GM21526 (cell line): ENCODE measurements around the gene LRRC37A3.
"Not testable (repeated sequence)": the region's sequence is repeated elsewhere in the genome, so short reads cannot be mapped to it uniquely, and the experiment has no call there.

Experiments
- ATAC-seq: cut with Tn5 transposase; IDR thresholded peaks from one replicate; pipeline ENCODE4 v1.9.1; 2021; ENCODE audit warnings: moderate library complexity; ENCODE audit not compliant: unreplicated experiment, low FRiP score

The LRRC37A3 gene

GRCh38 chr17:64927444-64927843 lies 8.2 kb upstream of the LRRC37A3 start:
- ATAC-seq, result not testable (repeated sequence)

GRCh38 chr17:64926430-64926829 lies 7.2 kb upstream of the LRRC37A3 start:
- not testable (repeated sequence) for ATAC-seq

GRCh38 chr17:64925244-64925643 lies 6.0 kb upstream of the LRRC37A3 start:
- ATAC-seq, result not testable (repeated sequence)

GRCh38 chr17:64923051-64923568 lies 3.8 kb upstream of the LRRC37A3 start:
- ATAC-seq, result not testable (repeated sequence)

DNA sequence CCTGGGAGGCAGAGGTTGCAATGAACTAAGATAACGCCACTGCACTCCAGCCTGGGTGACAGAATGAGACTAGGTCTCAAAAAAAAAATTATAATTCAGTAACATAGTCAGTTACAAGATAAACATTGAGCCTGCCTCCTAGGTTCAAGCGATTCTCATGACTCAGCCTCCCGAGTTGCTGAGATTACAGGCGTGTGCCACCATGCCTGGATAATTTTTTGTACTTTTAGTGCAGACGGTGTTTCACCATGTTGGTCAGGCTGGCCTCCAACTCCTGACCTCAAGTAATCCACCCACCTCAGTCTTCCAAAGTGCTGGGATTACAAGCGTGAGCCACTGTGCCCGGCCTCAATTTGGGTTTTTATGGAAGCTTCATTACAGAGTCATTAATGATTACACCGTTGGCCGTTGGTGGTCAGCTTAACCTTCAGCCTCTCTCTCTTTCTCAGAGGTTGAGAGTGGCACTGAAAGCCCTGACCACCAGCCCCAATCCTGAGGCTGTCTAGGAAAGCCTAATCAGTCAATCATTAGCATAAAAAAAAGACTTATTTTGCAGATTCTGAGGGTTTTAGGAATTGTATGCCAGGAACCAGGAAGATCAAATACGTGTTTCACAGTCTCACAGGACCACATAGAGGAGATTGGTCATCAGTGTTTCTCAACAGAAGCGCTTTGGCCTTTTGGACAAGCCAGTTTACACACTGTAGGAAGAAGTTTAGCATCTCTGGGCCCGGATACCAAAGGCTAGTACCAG lies 1.3 kb upstream of the LRRC37A3 start:
- ATAC-seq, result no peak

DNA sequence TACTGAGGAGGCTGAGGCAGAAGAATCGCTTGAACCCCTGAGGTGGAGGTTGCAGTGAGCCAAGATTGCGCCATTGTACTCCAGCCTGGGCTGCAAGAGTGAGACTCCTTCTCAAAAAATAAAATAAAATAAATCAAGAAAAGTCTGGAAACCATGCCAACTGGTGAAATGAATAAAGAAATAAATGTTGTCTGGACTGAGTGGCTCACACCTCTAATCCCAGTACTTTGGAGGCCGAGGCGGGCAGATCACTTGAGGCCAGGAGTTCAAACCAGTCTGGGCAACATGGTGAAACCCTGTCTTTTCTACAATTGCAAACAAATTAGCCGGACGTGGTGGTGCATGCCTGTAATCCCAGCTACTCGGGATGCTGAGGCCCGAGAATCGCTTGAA lies 744 bp upstream of the LRRC37A3 start:
- no peak for ATAC-seq

DNA sequence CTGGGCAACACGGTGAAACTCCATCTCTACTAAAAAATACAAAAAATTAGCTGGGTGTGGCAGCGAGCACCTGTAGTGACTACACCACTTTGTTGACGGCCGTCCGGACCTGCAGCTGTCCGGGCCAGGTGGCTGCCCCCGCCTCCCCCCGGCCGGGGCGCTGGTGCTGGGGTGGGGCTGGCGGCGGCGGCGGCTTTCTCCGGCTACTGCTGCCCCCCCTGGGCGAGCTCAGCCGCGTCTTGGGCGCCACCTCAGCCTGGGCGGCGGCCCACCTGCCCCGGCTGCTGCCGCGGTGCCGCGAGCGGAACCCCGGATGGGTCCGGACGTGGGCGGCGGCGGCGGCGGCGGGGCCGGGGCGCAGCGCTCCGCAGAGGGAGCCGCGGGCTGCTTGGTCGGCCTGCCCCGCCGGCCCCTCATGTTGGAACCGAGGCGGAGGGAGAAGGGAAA lies 413 bp downstream of the LRRC37A3 start:
- ATAC-seq, result peak; percentile 45

DNA sequence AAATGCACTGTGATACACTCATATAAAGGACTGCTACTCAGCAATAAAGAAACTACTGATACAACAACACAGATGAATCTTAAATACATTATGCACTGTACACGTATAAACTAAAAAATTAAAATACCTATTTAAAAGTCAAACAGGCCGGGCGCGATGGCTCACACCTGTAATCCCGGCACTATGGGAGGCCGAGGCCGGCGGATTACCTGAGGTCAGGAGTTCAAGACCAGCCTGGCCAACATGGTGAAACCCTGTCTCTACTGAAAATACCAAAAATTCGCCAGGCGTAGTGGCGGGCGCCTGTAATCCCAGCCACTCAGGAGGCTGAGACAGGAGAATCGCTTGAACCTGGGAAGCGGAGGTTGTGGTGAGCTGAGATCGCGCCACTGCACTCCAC lies 1.7 kb downstream of the LRRC37A3 start:
- ATAC-seq, result not testable (repeated sequence)

- not testable (repeated sequence) for ATAC-seq
Observed at GRCh38 chr17:64915244-64915643, 4.0 kb downstream of the LRRC37A3 start.

- not testable (repeated sequence) for ATAC-seq
Observed at GRCh38 chr17:64910191-64910514, 9.1 kb downstream of the LRRC37A3 start.

DNA sequence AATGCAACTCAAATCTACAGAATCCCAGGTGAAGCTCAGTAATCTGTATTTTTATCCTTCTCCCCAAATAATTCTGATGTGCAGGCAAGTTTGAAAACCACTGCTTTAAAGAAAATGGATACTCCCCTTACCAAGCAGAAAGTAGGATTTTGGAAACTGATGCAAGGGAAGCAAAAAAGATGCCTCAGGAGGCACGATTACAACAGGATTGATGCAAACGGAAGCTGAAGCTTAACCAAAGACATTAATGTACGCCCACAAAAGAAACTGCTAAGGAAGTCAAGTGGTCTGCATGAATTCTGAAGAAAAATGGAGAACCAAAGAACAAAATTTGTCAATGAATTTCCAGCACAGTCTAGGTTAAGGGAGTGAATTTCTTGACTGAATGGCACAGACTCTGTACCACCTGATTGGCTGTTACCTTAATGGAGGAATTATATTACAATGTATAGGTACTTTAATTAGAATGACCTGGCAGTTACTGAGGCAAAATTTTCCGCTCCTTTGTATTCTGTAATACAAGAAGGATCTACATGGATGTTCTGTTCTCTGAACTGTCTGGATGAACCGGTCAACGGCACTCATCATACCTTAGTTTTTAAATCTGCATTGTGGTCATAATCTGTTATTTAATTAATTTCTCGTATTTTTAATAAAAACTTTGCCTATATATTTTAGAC lies 9.6 kb downstream of the LRRC37A3 start:
- ATAC-seq, result not testable (repeated sequence)

- ATAC-seq, result not testable (repeated sequence)
Observed at GRCh38 chr17:64904069-64904468, 15.2 kb downstream of the LRRC37A3 start.

DNA sequence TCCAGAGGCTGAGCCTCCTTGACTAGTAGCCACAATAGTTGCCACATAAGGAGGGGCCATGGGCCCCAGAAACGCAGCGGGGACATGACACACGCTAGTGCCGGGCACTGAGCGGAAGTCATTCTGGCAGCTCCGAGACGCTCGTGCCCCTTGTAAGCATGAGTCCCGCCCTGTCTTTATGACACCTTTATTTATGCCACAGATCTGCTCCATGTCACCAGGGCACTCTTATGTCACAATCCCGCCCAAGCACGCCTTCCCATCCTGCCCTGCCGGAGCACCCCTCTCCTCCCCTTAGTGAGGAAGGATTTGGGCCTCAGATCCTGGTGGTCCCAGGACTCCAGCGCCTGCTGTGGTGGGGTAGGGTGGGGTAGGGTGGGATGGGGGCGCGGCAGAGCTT lies 22.1 kb downstream of the LRRC37A3 start:
- not testable (repeated sequence) for ATAC-seq

- ATAC-seq, result not testable (repeated sequence)
Observed at GRCh38 chr17:64874210-64874609, 45.1 kb downstream of the LRRC37A3 start.

DNA sequence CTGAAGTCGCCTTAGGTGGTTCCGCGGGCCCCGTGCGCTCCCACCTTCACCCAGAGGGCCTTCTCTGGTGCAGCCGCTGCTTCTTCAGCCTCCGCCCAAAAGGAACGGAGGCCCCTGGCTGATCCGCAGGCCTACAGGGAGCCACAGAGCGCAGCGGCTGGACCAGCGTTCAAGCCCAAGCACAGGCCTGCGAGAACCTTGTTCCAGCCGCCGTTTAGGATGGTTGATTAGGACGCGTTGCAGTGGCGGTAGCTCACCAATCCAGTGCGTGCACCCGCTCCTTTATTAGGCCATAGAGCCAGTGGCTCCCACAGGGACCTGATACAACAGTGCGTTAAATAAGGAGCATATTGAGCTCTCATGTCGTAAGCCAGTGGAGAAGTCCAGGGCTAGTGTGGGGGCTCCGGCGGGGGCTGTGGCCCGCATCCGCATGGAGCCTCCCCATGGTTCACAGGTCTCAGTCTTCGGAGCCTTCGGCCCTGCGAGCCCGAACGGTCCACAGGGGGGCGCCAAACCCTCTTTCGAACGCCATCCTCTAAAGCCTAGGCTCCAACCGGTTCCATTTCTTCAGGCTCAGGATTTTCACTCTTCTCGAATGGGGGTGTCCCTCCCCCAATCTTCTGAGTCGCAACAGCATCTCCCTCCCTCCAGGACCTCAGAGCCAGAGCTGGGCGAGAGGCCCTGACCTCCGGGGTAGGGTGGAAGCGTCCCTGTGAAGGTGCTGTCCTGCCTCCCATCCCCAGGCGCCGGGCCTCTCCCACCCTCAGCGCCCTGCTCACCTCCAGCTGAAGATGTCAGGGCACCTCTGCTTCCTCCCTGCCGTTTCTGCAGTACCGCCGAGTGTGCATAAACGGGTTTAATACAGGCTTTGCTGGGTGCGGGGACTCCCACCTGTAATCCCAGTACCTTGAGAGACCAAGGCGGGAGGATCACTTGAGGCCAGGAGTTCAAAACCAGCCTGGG lies 71.5 kb downstream of the LRRC37A3 start:
- ATAC-seq, result not testable (repeated sequence)

DNA sequence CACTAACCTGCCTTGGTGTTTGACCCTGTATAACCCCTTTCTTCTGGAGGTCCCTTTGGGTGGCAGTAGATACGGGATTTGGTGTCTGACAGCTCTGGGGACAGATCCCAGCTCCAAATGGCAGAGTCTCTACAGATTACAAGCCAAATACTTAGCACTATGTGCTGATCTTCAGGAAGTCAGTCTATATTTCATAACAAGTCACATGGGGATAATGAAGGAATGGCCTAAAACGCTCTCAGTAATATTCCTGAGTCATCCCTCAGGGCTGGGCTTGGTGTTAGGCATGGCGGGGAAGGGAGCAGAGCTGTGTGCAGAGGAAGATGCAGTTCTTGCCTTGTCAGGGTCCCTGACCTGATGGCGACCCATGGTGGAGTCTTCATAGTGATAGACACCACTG lies 72.4 kb downstream of the LRRC37A3 start:
- not testable (repeated sequence) for ATAC-seq

DNA sequence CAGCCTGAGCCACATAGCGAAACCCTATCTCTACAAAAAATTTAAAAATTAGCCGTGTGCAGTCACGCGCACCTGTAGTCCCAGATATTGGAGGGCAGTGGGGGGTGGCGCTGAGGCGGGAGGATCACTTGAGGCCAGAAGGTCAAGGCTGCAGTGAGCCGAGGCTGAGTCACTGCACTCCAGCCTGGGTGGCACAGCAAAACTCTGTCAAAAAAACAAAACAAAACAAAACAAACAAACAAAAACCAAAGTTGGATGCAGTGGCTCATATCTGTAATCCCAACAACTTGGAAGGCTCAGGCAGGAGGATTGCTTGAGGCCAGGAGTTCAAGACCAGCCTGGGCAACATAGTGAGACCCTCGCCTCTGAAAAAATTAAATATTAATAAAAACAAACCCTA lies 75.4 kb downstream of the LRRC37A3 start:
- ATAC-seq, result not testable (repeated sequence)

GRCh38 chr17:64842900-64843299 lies 76.4 kb downstream of the LRRC37A3 start:
- ATAC-seq, result not testable (repeated sequence)

DNA sequence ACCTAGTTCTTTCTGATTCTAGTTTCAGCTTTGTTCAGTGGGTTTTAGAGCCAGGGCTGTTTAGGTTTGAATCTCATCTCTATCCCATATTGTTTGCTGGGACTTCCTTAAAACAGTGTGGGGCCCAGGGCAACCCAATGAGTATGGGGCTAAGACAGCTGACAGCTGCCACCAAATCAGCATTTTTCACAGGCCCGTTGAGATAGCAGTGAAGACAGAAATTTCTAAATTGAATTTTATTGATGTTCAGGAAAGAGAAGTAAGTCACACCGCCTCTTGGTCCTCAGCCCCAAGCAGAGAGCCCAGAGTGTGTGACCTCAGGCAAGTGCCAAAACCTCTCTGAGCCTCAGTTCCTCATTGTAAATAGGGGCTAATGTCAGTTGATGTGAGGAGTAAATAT lies 78.3 kb downstream of the LRRC37A3 start:
- not testable (repeated sequence) for ATAC-seq

DNA sequence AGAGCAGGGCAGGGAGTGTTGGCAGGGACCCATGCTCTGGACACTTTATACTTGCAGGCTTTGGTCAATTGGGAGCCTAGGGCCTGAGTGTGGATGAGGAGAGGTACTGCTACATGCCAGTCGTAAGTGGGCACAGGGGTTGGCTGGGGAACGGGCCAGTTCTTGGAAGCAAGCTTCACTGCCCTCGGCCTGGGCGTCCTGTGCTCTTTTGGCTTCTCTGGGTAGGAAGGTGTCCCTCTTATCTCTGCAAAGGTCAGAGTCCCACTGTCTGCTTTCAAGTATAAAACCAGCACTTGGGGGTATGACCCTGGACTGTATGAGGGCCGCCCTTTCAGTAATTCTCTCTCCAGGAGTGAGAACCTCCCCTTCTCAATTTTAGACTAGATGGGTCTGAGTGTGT lies 80.8 kb downstream of the LRRC37A3 start:
- ATAC-seq, result not testable (repeated sequence)
